ENCODE data around the gene CACNA2D1.
"Not testable (repeated sequence)": the region's sequence is repeated elsewhere in the genome, so short reads cannot be mapped to it uniquely, and the experiment has no call there.

The CACNA2D1 gene

GRCh38 chr7:82166260-82167015 is 277.1 kb downstream of the CACNA2D1 start:
- DNase-seq (ENCODE audit: low read depth) = no peak

GRCh38 chr7:82164813-82165212 is 278.8 kb downstream of the CACNA2D1 start:
- DNase-seq (ENCODE audit: low read depth) = no peak

- no peak for DNase-seq (ENCODE audit: low read depth)
These were observed 279.2 kb downstream of the CACNA2D1 start for GRCh38 chr7:82164410-82164809.

- no peak for DNase-seq (ENCODE audit: low read depth)
These were observed 280.0 kb downstream of the CACNA2D1 start for GRCh38 chr7:82163586-82163985.

GRCh38 chr7:82162289-82162688 is 281.3 kb downstream of the CACNA2D1 start:
- DNase-seq (ENCODE audit: low read depth) = no peak

GRCh38 chr7:82158327-82158726 is 285.2 kb downstream of the CACNA2D1 start:
- DNase-seq (ENCODE audit: low read depth) = no peak

GRCh38 chr7:82156893-82157292 is 286.7 kb downstream of the CACNA2D1 start:
- no peak for DNase-seq (ENCODE audit: low read depth)

GRCh38 chr7:82156168-82156567 is 287.4 kb downstream of the CACNA2D1 start:
- DNase-seq (ENCODE audit: low read depth) = no peak

- no peak for DNase-seq (ENCODE audit: low read depth)
These were observed 288.8 kb downstream of the CACNA2D1 start for GRCh38 chr7:82154728-82155127.

GRCh38 chr7:82153776-82154175 is 289.8 kb downstream of the CACNA2D1 start:
- no peak for DNase-seq (ENCODE audit: low read depth)

- no peak for DNase-seq (ENCODE audit: low read depth)
These were observed 290.7 kb downstream of the CACNA2D1 start for GRCh38 chr7:82152858-82153257.

- DNase-seq (ENCODE audit: low read depth) = no peak
These were observed 297.1 kb downstream of the CACNA2D1 start for GRCh38 chr7:82146491-82146890.

GRCh38 chr7:82142263-82142864 is 301.2 kb downstream of the CACNA2D1 start:
- DNase-seq (ENCODE audit: low read depth) = no peak

GRCh38 chr7:82141427-82141826 is 302.1 kb downstream of the CACNA2D1 start:
- DNase-seq (ENCODE audit: low read depth) = no peak

GRCh38 chr7:82140608-82141007 is 303.0 kb downstream of the CACNA2D1 start:
- not testable (repeated sequence) for DNase-seq (ENCODE audit: low read depth)

- no peak for DNase-seq (ENCODE audit: low read depth)
These were observed 312.4 kb downstream of the CACNA2D1 start for GRCh38 chr7:82131215-82131614.

GRCh38 chr7:82129091-82129490 is 314.5 kb downstream of the CACNA2D1 start:
- no peak for DNase-seq (ENCODE audit: low read depth)

- DNase-seq (ENCODE audit: low read depth) = no peak
These were observed 315.0 kb downstream of the CACNA2D1 start for GRCh38 chr7:82128546-82128945.

- no peak for DNase-seq (ENCODE audit: low read depth)
These were observed 317.0 kb downstream of the CACNA2D1 start for GRCh38 chr7:82126576-82126975.

GRCh38 chr7:82124445-82124844 is 319.1 kb downstream of the CACNA2D1 start:
- DNase-seq (ENCODE audit: low read depth) = no peak

GRCh38 chr7:82122275-82122674 is 321.3 kb downstream of the CACNA2D1 start:
- no peak for DNase-seq (ENCODE audit: low read depth)

- no peak for DNase-seq (ENCODE audit: low read depth)
These were observed 329.3 kb downstream of the CACNA2D1 start for GRCh38 chr7:82114237-82114636.

- DNase-seq (ENCODE audit: low read depth) = no peak
These were observed 333.3 kb downstream of the CACNA2D1 start for GRCh38 chr7:82110146-82110840.

Measured in activated T-cell treated with anti-CD3 and anti-CD28 coated beads for 48 hours (primary cell).